Activated naive CD4-positive, alpha-beta T cell (primary cell): ENCODE results near the gene KLHL35.

Experiments
- DNase-seq, 4 experiments: peaks; one replicate each; lab custom pipeline; 2025; lab: John Stamatoyannopoulos, UW

The KLHL35 gene, protein sequence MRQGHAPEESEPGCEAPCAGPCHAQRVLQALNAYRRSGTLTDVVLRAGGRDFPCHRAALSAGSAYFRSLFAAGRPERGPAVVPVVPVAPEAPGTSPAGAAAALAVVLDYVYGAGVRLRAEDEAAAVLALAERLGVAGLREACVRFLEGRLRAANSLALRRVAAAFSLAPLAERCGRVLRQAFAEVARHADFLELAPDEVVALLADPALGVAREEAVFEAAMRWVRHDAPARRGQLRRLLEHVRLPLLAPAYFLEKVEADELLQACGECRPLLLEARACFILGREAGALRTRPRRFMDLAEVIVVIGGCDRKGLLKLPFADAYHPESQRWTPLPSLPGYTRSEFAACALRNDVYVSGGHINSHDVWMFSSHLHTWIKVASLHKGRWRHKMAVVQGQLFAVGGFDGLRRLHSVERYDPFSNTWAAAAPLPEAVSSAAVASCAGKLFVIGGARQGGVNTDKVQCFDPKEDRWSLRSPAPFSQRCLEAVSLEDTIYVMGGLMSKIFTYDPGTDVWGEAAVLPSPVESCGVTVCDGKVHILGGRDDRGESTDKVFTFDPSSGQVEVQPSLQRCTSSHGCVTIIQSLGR

DNA sequence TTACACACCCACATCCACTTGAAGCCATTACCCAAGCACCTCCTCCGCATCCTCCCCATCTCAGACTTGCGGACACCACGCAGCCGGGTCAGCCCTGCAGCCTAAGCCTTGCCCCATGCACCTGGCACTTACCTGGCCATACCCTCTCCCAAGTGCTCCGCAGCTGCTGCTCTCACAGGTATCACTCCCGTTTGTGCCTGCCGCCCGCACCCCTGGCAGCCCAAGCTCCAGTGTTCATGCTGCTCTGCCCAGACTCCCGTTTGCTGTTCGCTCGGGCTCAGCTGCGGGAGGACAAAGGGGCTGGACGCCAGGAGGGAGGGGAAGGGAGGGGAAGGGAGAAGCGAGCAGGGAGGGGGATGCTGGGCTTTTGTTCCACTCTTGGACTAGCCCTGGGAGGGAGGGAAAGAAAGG is at the start of gene KLHL35:
TSS of gene KLHL35 (minus strand) at position 293 of the 411 bp plus-strand sequence. CDS start 2,574 bp downstream, outside the sequence.
- DNase-seq = no peak

DNA sequence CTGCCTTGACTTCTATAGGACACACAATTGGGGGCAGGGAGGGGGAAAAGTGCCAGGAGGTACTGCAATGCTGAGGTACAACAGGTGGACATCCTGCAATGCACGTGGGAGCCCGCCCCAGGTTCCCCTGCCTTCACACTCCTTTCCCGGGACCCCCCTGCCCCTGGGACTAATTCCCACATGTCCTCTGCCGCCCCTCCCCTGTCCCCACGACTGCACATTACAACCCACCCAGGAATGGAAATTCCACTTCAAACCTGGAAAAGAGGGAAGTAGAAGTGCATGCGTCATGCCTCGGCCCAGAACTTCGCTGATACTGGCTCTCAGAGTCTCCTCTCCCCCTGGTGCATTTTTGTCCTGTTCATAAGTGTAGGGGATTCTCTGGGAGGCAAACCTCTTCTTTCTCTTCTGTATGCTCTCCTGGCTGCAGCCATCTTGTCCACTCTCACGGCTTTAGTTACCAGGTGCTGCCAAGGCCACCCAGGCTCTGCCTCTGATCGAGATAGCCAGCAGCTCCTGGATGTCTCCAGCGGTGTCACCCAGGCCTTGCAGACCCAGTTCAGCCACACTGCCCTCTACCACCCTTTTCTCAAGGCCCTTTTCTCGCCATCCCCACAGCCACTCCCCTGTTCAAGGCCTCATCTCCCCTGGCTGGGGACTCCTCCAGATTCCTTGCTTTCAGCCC is 49.1 kb upstream of the KLHL35 start:
- no peak for DNase-seq

DNA sequence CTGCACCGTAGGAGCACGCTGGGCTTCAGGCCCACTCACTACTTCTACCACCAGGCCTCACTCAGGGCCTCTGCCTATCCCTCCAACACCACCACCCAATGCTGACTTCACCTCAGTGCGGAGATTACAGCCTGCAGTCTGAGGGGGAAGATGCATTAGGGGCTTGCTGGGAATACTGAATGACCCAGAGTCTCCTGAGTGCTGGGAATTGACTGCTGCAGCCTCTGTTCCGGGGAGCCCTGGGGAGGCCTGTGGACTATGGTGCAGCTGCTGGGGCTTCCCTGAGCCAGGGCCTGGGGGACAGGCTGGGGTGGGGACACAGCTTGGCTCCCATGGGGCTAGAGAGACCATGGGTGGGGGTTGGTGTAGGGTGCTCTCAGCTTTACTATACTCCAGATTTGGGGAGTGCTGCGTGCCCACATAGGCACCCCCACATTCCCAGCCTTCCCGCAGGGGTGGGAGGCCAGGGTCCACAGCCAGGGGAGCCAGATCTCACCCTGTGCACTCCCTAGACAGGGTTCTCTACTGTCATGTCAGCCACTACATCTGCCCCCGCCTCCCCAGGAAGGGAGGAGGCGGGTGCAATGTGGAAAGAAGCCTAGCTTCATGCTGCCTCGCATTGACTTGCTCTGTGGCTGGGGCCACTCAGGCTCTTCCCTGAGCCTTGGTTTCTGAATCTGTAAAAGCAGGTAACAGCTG is 48.4 kb upstream of the KLHL35 start:
- DNase-seq = no peak

DNA sequence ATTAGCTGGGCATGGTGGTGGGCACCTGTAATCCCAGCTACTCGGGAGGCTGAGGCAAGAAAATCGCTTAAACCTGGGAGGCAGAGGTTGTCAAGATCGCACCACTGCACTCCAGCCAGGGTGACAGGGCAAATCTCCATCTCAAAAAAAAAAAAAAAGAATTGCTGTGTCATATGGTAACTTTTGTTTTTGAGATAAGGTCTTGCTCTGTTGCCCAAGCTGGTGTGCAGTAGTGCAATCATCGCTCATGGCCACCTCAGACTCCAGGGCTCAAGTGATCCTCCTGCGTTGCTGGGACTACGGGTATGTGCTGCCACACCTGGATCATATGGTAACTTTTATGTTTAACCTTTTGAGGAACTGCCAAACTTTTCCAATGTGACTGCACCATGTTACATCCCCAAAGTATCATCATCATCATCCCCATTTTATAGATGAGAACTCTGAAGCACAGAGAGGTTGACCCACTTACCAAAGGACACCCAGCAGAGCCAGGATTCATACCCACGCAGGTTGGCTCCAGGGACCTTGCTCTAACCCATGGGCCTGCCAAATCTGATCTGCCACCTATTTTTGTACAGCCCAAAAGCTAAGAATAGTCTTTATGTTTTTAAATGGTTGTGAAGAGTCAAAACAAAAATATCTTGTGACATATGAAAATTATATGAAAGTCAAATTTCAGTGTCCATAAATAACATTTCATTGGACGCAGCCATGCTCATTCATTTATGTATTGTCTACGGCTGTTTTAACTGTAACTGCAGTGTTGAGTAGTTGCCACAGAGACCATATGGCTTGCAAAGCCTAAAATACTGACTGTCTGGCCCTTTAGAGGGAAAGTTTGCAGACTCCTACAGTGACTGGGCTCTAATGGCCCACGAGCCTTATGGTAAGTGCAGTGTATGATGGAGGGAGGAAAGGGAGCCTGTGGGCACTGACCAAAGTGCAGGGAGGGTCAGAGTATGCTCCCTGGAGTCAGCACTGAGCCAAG is 47.5 kb upstream of the KLHL35 start:
- no peak for DNase-seq

DNA sequence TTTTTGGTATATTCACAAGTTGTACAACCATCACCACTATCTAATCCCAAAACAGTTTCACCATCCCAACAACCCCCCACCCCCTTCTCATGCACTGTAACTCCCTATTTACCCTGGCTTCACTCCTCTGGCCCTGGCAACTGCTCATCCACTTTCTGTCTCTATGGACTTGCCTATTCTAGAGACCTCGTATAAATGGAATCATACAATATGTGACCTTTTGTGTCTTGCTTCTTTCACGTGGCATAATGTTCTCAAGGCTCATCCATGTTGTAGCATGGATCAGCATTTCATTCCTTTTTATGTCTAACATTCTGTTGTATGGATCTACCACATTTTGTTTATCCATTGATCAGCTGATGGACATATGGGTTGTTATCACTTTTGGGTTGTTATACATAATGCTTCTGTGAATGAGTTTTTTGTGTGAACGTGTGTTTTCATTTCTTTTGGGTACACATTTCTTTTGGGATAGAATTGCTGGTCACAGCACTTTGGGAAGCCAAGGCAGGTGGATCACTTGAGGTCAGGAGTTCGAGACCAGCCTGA is 46.7 kb upstream of the KLHL35 start:
- no peak for DNase-seq

DNA sequence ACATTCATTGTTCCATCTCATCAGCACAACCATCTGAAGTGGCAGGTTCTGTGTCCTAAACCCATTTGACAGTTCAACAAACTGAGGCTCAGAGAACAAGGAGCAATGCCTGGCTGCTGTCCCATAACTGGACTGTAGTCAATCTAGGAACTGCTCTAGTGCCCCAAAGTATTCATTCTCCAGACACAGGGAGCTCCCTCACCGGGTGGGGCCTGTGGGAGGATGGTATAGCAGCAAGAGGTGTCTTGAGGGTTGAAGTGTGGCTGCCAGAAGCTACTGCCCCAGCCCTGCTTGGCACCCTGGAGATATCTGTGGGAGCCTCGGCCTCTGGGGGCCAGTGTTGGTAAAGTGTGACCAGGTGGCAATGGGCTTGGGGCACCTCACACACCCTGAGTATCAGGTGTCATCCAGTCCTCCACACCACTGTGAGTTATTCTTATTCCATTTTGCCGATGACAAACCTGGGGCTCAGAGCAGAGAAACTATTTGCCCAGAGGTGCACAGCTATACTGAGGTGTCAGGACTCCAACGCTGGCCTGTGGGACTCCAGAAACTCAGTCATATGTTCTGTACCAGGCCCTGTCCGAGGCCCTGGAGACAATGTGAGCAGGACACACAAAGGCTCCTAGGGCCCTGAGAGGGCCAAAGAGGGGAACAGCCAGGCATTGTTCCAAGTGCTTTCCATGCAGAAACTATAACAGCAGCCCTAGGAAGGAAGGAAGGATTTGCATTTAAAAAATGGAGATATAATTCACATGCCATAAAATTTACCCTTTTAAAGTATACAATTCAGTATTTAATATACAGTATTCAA is 46.0 kb upstream of the KLHL35 start:
- DNase-seq = no peak

DNA sequence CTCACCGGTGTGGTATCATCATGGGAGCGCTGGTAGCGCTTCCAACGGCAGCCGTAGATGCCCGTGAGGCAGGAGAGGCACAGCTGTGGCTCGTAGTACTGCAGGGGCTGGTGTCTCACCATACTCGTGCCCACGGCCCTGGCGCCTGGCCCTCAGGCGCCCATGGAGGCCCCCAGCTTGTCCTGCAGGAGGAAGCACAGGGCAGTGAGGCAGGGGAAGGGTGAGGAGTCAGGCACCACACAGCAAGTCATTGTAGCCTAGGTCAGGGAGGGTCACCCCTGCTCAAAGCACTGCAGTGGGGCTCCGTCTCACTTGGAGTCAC is 44.6 kb upstream of the KLHL35 start:
- DNase-seq = no peak

DNA sequence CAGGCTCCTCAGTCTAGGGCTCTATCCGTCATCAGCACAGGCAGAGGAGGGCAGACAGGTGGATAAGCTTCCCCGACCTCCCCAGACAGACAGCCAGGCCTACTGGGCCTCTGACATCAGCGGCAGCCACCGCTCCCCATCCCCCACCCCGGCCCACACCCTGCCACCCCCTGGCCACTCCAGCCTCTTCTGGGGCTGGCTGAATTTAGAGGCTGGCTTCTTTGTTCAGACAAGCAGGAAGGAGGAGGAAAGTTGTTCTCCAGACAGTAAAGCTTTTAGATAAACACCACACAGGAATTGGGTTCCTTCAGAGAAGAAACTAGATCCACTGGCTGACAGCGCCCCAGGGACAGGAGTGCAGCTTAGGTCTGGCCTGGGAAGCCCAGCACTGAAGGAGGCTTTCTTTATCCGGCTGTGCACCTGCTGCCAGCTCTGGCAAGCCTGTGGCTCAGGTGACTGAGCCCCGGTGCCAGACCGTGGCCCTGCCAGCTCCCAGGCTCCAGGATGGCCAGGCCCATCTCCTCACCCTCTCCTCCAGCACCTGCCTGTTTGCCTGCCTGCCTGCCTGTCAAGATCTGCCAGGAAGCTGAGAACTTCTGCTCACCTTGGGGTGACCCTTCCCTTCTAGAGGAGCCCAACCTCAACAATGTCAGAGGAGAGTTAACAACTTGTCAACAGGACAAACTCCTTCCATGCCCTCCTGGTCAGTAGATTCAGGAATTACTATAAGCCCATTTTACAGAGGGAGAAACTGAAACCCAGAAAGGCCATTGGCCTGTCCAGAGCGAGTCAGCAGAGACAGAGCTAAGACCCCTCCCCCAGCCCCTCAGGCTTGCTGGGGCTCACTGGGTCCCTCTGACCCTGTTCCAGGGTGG is 44.0 kb upstream of the KLHL35 start:
- DNase-seq = no peak

DNA sequence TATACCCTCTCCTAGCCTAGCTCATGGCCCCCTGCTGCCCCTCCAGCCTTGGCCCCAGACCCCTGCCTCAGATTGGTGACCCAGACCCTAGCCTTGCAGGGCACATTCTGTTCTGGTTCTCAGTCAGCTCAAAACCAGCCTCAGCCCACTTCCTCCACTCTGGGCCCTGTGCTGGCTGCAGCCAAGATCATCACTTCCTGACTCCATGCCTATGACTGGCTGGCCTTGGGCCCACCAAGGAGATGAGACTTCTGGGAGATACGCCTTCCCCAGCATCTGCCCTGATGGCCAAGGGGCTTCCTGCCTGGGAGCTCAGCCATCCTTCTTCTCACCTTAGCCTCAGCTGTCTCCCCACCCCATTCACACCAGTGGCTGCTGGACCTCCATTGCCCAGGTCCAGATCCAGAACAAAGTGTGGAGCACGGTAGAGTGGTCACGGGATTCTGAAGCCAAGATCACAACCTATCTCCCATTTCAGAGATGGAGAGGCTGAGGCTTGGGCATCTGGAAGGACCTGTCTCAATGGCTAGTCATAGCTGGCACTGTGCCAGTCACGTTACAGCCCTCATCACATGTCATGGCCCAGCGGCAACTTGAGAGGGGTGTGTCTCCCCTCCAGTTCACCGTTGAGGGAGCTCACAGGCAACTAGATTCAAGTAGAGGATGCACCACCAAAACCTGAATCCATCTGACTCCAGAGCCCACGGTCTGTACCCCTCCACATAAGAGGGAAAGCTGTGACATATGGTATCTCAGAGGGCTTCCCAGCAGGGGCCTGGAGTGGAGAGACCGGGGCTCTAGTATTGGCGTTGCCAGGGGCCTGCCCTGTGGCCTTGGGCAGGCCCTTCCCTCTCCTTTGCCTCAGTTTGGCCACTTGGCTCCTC is 43.0 kb upstream of the KLHL35 start:
- peak in 1 of 4 experiments; percentile 32 for DNase-seq

DNA sequence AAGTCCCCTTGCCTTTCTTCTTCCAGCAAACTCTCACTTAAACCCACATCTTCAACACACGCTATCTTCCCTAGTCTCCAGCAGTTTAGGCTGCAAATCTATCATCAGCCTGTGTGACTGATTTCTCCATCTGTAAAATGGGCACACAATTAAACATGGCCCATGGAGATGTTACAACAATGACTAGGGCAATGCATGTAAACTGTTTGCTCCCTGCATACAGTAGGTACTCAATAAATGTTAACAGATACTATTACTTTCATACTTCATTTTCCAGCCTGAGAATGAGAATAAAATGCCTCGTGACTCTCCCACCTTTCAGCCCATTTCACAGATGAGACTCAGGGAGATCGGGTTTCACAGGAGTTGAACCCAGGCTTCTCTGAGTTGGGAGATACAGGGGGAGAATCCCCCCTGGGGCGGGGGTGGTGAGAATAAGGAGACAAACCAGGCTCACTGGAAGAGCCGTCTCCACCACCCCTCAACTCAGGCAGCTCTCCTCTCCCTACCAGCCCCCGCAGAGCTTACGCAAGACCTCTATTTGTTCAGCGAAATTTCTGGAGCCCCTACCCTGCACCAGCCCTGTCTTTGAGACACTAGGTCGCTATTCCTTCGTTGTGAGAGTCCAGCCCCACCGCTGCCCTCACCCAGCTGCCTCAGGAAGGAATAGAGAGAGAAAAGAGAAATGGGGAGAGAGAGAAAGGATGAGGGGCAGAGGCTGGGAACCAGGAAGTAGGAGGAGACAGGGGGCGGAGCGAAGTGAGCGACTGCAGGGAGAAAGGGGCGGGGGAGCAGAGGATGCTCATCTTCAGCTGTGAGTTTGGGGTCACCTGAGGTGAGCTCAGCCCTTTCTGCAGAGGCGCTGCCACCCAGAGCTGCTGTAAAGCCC is 42.1 kb upstream of the KLHL35 start:
- DNase-seq = peak in 2 of 4 experiments; percentile 36 to 54

DNA sequence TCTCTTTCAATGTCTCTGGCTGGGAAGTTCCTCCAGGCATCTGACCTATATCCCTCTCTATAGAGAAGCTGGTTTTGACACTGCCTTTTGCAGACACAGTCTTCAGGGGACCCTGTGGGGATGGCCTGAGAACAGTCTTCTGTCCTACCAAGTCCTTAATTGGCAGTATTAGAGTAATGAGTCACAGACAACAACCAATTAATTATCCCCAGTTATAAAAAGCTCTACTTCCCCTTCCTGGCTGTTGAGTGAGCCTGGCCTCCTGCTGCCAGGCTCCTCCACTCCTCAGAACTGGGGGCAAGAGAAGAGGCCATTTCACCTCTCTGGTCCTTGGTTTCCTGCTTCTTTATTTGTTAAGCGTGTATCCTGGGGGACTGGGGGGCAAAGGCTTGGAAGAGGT is 41.2 kb upstream of the KLHL35 start:
- DNase-seq = no peak

DNA sequence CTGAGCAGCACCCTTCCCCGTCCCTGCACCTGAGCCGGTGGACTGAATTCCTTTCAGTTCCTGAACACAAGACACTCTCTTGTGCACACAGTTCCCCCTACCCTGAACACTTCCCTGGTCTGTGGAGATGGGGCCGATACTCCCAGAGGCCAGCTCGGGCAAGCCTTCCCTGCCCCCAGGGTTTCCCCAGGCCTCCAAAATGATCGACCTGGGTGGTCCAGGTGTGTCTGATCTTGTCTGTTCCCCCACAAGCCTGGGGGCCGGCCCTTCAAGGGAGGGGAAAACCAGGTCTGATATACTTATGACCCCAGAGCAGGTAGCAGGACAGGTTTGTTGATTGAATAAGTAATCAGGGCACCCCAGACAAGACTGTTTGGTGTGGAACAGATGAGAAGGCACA is 40.7 kb upstream of the KLHL35 start:
- no peak for DNase-seq

DNA sequence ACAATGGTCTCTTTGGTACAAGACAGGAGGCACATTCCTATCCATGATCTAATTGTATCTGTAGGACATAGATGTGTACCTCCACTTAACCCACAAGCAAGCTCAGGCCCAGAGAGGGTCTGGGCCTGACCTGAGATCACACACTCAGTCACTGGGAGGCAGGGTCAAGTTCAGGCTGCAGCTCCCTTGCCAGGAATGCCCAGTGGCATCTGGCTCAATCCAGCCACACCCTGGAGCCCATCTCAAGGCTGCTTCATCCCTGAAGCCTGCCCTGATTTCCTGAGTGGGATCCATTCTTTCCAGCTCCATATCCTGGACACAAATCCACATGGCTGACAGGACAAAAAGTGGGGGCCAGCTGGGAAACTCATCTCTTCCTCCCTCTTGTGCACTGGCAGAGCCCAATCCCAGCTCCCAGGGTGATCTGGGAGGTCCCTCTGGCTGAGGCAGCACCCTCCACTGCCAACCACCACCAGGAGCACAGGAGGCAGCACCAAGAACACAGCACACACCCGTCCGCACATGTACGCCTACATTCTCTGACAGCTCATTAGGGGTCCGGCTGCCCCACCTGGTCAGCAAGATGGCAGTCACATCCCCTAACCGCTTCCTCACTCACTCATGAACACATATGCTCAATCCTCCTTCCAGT is 39.2 kb upstream of the KLHL35 start:
- DNase-seq = no peak

DNA sequence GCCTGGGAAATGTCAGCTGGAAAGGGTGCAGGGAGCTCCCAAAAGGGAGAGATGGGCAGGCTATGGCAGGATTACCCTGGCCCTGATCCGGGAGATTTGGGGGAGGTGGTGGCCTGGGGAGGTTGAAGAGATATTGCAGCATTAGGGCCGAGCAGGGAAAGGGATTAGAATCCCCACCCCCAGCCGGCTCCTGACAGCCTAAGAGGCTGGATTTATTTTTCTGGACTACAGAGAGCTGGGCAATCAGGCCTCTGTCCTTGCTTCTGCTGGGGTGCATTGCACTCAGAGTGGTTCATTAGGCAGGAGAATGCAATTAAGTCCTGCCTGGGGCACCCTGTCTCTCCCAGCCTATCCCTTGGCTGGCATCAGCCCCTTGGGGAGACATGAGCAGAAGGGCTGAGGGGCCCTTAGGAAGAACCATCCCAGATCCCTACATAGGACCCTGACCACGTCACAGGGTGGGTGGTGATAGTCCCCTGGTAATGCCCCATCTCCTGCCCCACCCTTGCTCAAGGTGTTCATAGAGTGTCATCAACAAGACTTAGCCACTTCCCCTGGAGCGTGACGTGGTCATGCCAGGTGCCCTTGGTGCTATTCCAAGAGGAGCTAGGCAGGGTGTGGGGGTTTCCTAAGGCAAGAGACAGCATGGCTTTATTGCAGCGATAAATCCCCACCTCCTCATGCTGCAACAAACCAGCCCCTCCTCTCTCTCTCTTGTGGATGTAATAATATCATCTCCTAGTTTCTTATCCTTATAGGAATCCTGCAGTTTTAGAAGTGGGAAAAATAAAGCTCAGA is 38.4 kb upstream of the KLHL35 start:
- no peak for DNase-seq

DNA sequence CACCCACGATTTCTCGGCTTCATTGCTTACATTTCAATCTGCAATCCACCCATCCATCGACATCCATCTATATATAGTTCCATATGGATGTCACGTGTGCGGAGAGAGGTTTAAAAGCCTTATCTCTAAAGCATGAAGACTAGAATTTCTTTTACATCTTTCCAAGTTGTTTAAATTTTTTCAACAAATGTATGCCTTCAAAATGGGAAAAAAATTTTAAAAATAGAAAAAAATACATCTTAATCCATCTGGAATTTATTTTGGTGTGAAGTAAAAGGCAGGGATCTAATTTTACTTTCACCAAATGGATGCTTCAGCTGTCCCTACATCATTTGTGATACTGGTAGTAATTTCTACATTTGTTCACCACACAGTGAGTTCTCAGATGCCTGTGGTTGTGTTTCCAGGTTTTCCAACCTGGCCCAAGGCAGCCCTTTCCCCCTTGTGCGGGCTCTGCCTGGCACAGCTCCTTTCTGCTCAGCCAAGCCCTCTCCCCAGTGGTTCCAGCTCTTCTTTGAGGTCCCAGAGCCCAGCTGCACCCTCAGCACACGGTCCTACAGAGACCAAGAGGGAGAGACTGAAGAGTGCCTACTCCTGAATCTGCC is 37.6 kb upstream of the KLHL35 start:
- no peak for DNase-seq
